ENCODE data around the gene RNF25. TPM values are rescaled to one million over a fixed set of nuclear protein-coding genes. Genes with fewer than 3 reads are reported as not detected.

RNF25 gene
- total and polyA plus RNA-seq, 2 experiments from 2014 or later: 18.3 to 22.2 TPM

DNA sequence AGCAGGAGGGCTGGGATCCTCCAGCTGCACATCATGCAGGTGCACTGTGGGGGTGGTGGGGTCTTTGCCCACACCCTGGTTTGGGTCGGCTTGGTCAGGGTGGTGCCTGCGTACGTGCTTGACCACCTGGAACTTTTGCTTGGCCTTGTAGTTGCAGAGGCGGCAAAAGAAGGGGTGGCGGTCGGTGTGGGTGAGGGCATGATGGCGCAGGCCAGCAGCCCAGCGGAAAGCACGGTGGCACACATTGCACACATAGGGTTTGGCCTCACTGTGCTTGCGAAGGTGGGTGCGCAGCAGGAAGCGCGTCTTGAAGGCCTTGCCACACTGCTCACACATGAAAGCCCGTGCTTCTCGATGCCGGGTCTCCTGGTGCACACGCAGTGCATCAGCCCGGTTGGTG is 33.4 kb downstream of the RNF25 start:
- H3K27me3 Mint-ChIP-seq (ENCODE audit: insufficient read depth, low read depth, poor library complexity): peaks cover 5% of the 10 kb centered on the region
- Histone ChIP-seq H3K4me1 (ENCODE audit: insufficient read depth) (no peaks in the 10 kb centered on the region), H3K4me2 (no peak overlapping the region), H3K36me3 (ENCODE audit: insufficient read depth) (0 out of 2 replicates have a peak, but pooled peaks cover 13% of the 10 kb centered on the region), H3K79me2 (replicated peaks; ENCODE audit: insufficient read depth) (no peaks in the 10 kb centered on the region), H3K27ac (ENCODE audit: low read depth) (no peak overlapping the region), H3F3A (replicated peaks; ENCODE audit: low read depth) (no peaks in the 10 kb centered on the region), H2AFZ (no peak overlapping the region), H3K9me2 (ENCODE audit: insufficient read depth) (no peaks in the 10 kb centered on the region), H3K4me3 (no peak overlapping the region), H4K20me1 (replicated peaks; ENCODE audit: insufficient read depth) (peaks cover 4% of the 10 kb centered on the region), H3K27me3 (ENCODE audit: insufficient read depth) (no peaks in the 10 kb centered on the region)
- no peaks in the 10 kb centered on the region for H3K4me1 Mint-ChIP-seq
- DNase-seq (ENCODE audit: low spot score): no peak
- H3K36me3 Mint-ChIP-seq (ENCODE audit: low read depth): peaks cover 71% of the 10 kb centered on the region
- no peak for ATAC-seq
- no peak overlapping the region for H3K4me3 Mint-ChIP-seq
- TF ChIP-seq JUNB (IDR thresholded peaks at IDR 0.05; ENCODE audit: unreplicated experiment) (no peak), STAT1 (IDR thresholded peaks at IDR 0.05; ENCODE audit: unreplicated experiment) (no peak), POLR2AphosphoS5 (IDR thresholded peaks at IDR 0.05; ENCODE audit: low read depth) (no peak), ZNF331 (CRISPR knock-in tag; IDR thresholded peaks at IDR 0.05; ENCODE audit: low read depth) (no peak), CREB1 (CRISPR knock-in tag; IDR thresholded peaks at IDR 0.05; ENCODE audit: low read depth) (no peak), EZH2 (IDR thresholded peaks at IDR 0.05; ENCODE audit: low read depth, unreplicated experiment) (no peak), ZNF114 (CRISPR knock-in tag; IDR thresholded peaks at IDR 0.05) (no peak), EZH2phosphoT487 (IDR thresholded peaks at IDR 0.05; ENCODE audit: unreplicated experiment) (no peak)
- TF ChIP-seq, protein P1, sequence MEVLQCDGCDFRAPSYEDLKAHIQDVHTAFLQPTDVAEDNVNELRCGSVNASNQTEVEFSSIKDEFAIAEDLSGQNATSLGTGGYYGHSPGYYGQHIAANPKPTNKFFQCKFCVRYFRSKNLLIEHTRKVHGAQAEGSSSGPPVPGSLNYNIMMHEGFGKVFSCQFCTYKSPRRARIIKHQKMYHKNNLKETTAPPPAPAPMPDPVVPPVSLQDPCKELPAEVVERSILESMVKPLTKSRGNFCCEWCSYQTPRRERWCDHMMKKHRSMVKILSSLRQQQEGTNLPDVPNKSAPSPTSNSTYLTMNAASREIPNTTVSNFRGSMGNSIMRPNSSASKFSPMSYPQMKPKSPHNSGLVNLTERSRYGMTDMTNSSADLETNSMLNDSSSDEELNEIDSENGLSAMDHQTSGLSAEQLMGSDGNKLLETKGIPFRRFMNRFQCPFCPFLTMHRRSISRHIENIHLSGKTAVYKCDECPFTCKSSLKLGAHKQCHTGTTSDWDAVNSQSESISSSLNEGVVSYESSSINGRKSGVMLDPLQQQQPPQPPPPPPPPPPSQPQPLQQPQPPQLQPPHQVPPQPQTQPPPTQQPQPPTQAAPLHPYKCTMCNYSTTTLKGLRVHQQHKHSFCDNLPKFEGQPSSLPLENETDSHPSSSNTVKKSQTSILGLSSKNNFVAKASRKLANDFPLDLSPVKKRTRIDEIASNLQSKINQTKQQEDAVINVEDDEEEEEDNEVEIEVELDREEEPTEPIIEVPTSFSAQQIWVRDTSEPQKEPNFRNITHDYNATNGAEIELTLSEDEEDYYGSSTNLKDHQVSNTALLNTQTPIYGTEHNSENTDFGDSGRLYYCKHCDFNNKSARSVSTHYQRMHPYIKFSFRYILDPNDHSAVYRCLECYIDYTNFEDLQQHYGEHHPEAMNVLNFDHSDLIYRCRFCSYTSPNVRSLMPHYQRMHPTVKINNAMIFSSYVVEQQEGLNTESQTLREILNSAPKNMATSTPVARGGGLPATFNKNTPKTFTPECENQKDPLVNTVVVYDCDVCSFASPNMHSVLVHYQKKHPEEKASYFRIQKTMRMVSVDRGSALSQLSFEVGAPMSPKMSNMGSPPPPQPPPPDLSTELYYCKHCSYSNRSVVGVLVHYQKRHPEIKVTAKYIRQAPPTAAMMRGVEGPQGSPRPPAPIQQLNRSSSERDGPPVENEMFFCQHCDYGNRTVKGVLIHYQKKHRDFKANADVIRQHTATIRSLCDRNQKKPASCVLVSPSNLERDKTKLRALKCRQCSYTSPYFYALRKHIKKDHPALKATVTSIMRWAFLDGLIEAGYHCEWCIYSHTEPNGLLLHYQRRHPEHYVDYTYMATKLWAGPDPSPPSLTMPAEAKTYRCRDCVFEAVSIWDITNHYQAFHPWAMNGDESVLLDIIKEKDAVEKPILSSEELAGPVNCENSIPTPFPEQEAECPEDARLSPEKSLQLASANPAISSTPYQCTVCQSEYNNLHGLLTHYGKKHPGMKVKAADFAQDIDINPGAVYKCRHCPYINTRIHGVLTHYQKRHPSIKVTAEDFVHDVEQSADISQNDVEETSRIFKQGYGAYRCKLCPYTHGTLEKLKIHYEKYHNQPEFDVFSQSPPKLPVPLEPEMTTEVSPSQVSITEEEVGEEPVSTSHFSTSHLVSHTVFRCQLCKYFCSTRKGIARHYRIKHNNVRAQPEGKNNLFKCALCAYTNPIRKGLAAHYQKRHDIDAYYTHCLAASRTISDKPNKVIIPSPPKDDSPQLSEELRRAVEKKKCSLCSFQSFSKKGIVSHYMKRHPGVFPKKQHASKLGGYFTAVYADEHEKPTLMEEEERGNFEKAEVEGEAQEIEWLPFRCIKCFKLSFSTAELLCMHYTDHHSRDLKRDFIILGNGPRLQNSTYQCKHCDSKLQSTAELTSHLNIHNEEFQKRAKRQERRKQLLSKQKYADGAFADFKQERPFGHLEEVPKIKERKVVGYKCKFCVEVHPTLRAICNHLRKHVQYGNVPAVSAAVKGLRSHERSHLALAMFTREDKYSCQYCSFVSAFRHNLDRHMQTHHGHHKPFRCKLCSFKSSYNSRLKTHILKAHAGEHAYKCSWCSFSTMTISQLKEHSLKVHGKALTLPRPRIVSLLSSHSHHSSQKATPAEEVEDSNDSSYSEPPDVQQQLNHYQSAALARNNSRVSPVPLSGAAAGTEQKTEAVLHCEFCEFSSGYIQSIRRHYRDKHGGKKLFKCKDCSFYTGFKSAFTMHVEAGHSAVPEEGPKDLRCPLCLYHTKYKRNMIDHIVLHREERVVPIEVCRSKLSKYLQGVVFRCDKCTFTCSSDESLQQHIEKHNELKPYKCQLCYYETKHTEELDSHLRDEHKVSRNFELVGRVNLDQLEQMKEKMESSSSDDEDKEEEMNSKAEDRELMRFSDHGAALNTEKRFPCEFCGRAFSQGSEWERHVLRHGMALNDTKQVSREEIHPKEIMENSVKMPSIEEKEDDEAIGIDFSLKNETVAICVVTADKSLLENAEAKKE (CRISPR knock-in tag; IDR thresholded peaks at IDR 0.05): no peak
- TF ChIP-seq, protein P2, sequence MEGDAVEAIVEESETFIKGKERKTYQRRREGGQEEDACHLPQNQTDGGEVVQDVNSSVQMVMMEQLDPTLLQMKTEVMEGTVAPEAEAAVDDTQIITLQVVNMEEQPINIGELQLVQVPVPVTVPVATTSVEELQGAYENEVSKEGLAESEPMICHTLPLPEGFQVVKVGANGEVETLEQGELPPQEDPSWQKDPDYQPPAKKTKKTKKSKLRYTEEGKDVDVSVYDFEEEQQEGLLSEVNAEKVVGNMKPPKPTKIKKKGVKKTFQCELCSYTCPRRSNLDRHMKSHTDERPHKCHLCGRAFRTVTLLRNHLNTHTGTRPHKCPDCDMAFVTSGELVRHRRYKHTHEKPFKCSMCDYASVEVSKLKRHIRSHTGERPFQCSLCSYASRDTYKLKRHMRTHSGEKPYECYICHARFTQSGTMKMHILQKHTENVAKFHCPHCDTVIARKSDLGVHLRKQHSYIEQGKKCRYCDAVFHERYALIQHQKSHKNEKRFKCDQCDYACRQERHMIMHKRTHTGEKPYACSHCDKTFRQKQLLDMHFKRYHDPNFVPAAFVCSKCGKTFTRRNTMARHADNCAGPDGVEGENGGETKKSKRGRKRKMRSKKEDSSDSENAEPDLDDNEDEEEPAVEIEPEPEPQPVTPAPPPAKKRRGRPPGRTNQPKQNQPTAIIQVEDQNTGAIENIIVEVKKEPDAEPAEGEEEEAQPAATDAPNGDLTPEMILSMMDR (conservative IDR thresholded peaks at IDR 0.05; ENCODE audit: low read depth in 2 of 2): no peak
- TF ChIP-seq, protein P3, sequence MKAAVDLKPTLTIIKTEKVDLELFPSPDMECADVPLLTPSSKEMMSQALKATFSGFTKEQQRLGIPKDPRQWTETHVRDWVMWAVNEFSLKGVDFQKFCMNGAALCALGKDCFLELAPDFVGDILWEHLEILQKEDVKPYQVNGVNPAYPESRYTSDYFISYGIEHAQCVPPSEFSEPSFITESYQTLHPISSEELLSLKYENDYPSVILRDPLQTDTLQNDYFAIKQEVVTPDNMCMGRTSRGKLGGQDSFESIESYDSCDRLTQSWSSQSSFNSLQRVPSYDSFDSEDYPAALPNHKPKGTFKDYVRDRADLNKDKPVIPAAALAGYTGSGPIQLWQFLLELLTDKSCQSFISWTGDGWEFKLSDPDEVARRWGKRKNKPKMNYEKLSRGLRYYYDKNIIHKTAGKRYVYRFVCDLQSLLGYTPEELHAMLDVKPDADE (IDR thresholded peaks at IDR 0.05): no peak
- TF ChIP-seq, protein P4, sequence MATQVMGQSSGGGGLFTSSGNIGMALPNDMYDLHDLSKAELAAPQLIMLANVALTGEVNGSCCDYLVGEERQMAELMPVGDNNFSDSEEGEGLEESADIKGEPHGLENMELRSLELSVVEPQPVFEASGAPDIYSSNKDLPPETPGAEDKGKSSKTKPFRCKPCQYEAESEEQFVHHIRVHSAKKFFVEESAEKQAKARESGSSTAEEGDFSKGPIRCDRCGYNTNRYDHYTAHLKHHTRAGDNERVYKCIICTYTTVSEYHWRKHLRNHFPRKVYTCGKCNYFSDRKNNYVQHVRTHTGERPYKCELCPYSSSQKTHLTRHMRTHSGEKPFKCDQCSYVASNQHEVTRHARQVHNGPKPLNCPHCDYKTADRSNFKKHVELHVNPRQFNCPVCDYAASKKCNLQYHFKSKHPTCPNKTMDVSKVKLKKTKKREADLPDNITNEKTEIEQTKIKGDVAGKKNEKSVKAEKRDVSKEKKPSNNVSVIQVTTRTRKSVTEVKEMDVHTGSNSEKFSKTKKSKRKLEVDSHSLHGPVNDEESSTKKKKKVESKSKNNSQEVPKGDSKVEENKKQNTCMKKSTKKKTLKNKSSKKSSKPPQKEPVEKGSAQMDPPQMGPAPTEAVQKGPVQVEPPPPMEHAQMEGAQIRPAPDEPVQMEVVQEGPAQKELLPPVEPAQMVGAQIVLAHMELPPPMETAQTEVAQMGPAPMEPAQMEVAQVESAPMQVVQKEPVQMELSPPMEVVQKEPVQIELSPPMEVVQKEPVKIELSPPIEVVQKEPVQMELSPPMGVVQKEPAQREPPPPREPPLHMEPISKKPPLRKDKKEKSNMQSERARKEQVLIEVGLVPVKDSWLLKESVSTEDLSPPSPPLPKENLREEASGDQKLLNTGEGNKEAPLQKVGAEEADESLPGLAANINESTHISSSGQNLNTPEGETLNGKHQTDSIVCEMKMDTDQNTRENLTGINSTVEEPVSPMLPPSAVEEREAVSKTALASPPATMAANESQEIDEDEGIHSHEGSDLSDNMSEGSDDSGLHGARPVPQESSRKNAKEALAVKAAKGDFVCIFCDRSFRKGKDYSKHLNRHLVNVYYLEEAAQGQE (IDR thresholded peaks at IDR 0.05; ENCODE audit: unreplicated experiment): no peak
- H3K27ac Mint-ChIP-seq: no peak overlapping the region
- H3K9me3 Mint-ChIP-seq: no peaks in the 10 kb centered on the region

Data from GM23338 (cell line).